ENCODE data around the gene ARHGEF19. TPM values are rescaled to one million over a fixed set of nuclear protein-coding genes. Genes with fewer than 3 reads are reported as not detected.

Gene ARHGEF19
- total and polyA plus RNA-seq, 9 of the 15 experiments (the other 6 are each of a cell fraction or from before 2014, with no cell fraction given), result 0.73 to 21.0 (median 5.2) TPM

DNA sequence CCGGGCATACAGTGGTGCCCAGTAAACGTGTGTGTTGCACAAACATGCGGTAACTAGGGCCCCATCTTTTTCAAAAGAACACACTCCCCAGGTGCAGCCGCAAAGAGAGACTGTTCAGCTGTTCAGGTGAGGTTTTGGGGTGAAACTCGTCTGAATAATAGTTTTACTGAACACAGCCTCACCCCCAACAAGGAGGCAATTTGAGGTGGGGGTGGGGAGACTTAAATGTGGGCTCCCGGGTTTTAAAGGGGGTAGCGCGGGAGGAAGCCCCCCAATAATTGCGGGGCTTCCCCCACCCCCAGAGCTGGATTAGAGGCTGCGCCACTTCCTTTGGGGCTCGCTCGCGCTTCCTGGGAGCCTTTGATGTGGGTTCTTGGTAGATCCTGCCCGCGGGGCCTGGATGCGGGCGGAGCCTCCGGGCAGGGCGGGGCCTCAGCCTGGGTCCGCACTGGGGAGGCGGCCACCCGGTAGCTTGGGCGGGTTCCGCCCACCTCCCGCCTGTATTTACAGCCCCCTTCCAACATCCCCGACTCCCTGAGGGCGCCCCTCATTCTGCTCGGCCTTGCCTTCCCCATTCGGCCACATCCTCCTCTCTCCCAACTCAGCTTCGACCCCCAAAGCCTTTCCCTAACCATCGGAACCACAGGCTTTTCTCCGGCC, 50.2 kb downstream of the ARHGEF19 start (continued):
- TF ChIP-seq VEZF1 (CRISPR knock-in tag; IDR thresholded peaks at IDR 0.05) (0 out of 2 replicates have a peak, but pooled peaks have one; percentile 1), ZNF589 (CRISPR knock-in tag; IDR thresholded peaks at IDR 0.05; ENCODE audit: low read depth) (no peak), POLR2B (IDR thresholded peaks at IDR 0.05; ENCODE audit: low read depth, partially characterized antibody) (peak; percentile 42), PURB (CRISPR knock-in tag; IDR thresholded peaks at IDR 0.05; ENCODE audit: low read depth) (no peak), HOXB6 (CRISPR knock-in tag; IDR thresholded peaks at IDR 0.05; ENCODE audit: borderline replicate concordance) (no peak), MAZ (CRISPR knock-in tag; conservative IDR thresholded peaks at IDR 0.05 in 1 of 2, IDR thresholded peaks at IDR 0.05 in 1 of 2) (peak; percentile 51 to 73; a peak in 1 of 4 replicates), CBFA2T2 (conservative IDR thresholded peaks at IDR 0.05) (no peak), NFATC3 (IDR thresholded peaks at IDR 0.05) (no peak), JUN (IDR thresholded peaks at IDR 0.05; ENCODE audit: borderline replicate concordance, low read depth, low read length) (no peak), JUN (CRISPR knock-in tag; IDR thresholded peaks at IDR 0.05; ENCODE audit: borderline replicate concordance) (no peak), CXXC5 (CRISPR knock-in tag; IDR thresholded peaks at IDR 0.05) (peak; percentile 70), POLR2A (conservative IDR thresholded peaks at IDR 0.05) (peak; percentile 71), ATF7 (IDR thresholded peaks at IDR 0.05) (peak; percentile 25; the same call in 1 of the 2 replicates), AFF1 (IDR thresholded peaks at IDR 0.05; ENCODE audit: low read depth in 1 of 2, partially characterized antibody in 2 of 2) (no peak), ZBTB7A (IDR thresholded peaks at IDR 0.05; ENCODE audit: borderline replicate concordance, control insufficient read depth, low read depth, low read length) (peak; percentile 89), ZNF41 (CRISPR knock-in tag; conservative IDR thresholded peaks at IDR 0.05) (no peak), EHMT2 (IDR thresholded peaks at IDR 0.05) (no peak)
- TF ChIP-seq, protein P1, sequence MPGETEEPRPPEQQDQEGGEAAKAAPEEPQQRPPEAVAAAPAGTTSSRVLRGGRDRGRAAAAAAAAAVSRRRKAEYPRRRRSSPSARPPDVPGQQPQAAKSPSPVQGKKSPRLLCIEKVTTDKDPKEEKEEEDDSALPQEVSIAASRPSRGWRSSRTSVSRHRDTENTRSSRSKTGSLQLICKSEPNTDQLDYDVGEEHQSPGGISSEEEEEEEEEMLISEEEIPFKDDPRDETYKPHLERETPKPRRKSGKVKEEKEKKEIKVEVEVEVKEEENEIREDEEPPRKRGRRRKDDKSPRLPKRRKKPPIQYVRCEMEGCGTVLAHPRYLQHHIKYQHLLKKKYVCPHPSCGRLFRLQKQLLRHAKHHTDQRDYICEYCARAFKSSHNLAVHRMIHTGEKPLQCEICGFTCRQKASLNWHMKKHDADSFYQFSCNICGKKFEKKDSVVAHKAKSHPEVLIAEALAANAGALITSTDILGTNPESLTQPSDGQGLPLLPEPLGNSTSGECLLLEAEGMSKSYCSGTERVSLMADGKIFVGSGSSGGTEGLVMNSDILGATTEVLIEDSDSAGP (CRISPR knock-in tag; IDR thresholded peaks at IDR 0.05), result no peak
- TF ChIP-seq, protein P2, sequence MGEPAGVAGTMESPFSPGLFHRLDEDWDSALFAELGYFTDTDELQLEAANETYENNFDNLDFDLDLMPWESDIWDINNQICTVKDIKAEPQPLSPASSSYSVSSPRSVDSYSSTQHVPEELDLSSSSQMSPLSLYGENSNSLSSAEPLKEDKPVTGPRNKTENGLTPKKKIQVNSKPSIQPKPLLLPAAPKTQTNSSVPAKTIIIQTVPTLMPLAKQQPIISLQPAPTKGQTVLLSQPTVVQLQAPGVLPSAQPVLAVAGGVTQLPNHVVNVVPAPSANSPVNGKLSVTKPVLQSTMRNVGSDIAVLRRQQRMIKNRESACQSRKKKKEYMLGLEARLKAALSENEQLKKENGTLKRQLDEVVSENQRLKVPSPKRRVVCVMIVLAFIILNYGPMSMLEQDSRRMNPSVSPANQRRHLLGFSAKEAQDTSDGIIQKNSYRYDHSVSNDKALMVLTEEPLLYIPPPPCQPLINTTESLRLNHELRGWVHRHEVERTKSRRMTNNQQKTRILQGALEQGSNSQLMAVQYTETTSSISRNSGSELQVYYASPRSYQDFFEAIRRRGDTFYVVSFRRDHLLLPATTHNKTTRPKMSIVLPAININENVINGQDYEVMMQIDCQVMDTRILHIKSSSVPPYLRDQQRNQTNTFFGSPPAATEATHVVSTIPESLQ (CRISPR knock-in tag; IDR thresholded peaks at IDR 0.05), result no peak

All from K562 (cell line).